Amygdala (tissue), 56 donors: ENCODE measurements around the gene ACHE.

Experiments used
- DNase-seq, 56 donors: peaks; one replicate each; lab custom pipeline; 2025; lab: John Stamatoyannopoulos, UW

ACHE gene

DNA sequence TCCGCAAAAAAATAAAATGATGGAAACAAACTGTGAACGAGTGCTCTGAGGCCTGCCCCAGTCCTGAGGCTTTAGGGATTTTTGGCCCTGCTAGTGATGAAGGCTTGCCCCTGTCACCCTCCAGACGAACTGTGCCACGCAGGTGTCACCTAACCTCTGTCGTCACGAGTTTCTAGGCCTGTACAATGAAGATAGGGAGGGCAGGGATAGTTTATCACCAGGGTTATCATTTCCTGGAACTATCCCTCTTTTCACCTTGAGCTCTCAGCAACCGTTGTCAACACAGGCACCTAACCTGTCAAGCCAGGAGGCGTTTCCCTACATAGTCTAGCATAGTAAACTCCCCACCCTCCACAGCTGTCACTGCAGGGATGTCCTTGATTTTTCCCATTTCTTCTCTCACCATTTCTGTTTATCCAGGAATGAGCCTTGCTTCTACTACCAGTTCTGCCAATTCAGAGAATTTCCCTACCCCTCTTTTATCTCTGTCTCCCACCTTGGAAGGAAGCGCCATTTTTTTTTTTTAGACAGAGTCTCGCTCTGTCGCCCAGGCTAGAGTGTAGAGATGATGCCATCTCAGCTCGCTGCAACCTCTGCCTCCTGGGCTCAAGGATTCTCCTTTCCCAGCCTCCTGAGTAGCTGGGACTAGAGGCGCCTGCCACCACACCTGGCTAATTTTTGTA lies 2.2 kb upstream of the ACHE start:
- no peak for DNase-seq

DNA sequence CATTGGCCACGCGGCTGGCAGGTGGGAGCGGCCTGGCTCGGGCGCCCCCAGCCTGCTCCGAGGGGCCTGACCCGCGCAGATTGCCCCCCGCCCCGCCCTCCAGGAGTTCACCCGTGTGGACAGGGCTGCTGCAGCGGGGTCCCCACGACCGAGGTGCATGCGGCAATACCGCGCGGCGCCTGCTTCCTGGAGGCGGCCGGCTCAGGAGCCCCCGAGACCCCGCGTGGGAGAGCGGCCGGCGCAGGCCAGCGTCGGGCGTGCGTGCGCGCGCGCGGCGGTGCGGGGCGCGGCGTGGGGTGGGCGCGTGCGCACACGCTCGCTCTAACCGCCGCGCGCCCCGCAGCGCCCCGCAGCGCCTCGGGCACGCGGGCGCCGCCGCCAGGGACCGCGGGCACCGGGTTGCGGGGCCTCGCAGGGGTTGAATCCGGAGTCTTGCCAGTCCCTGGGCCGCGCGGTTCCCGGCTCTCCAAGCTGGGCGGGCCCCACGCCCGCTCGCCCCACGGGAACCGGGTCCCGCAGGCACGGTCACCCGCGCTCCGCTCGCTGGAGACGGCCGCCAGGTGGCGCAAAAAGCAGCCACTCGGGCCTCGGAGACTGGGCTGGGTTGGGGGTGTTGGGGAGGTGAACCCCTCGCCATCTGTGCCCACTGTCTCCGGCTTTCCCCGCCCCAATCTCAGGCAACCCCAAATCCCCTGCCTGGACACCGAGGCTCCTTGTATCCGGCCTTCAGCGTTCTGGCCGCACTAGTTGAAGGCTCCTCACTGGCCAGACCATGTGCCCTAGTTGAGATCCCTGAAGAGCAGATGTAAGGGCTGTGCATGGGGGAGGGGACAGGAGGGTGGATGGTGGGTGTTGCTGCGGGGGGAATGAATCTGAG lies 1.3 kb upstream of the ACHE start:
- peak in 32 of 56 donors; percentile 17 to 80 (median 44) for DNase-seq

DNA sequence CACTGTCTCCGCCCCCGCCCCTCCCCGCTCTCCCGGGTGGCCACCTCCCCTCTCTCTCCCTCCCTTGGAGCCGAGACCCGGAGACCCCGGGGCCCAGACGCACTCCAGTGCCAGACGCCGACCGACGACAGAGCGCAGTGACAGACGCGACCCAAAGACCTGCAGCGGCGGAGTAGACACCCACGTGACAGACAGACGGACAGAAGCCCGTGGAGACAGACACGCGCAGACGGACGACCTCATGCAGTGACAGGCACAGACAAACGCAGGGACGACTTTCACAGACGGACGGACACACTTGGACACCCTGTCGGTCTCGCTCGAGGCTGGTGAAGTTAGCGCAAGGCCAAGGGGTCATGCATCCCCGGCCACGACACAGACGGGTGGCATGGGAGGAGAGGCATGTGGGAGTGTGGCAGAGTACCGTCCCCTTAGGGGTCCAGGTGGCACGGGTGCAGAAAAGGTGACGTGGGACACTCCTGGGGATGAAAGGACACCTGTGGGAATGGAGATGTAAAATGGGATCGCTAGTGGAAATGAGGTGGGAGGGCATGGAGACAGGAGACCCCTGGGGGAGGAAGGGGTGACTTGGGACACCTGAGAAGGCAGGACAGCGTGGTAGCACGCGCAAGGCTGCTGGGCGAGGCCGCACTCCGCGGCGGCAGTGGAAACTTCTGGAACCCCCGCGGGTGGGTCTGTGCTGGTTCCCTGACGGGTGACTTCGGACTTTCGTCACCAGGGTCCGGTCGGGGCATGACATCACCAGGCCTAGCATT lies 456 bp upstream of the ACHE start:
- DNase-seq = peak in 9 of 56 donors; percentile 15 to 72 (median 26)

DNA sequence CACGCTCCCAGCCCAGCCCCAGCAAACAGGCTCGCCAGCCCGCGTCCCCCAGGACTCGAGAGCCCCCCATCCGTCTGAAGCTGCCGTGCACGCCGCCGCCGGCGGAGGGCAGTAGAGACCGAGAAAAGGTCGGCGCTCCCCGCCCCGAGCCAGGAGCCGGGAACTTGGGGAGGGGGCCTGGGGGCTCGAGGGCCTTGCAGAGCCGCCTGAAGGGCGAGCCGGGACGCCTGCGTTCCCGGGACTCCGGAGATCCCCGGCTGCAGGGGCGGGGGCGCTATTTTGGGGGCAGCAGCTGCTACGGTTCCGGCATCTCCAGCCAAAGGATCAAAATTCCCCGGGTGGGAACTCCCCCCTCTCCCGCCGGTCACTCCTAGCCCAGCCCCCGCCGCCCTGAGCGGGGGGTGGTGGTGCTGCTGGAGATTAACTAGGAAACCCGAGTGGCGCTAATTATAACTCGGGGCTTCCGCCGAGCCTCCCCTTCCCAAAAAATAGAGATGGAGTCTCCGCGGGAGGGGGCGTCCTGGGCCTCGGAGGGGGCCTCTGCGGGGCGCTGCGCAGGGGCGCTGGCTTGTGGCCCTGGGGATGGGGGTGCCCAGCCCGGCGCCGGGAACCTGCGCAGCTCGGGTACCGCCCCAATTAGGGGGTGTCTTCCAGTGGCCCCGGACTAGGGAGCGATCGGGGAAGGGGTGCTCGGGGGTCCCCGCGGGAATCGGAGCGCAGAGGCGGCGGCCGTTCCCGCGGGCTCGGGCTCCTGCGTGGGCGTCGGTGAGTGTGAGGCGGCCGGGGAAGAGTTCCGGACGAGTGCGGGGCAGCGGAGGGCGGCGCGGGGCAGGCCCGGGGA lies 608 bp downstream of the ACHE start:
- DNase-seq = peak in 24 of 56 donors; percentile 15 to 58 (median 35)

DNA sequence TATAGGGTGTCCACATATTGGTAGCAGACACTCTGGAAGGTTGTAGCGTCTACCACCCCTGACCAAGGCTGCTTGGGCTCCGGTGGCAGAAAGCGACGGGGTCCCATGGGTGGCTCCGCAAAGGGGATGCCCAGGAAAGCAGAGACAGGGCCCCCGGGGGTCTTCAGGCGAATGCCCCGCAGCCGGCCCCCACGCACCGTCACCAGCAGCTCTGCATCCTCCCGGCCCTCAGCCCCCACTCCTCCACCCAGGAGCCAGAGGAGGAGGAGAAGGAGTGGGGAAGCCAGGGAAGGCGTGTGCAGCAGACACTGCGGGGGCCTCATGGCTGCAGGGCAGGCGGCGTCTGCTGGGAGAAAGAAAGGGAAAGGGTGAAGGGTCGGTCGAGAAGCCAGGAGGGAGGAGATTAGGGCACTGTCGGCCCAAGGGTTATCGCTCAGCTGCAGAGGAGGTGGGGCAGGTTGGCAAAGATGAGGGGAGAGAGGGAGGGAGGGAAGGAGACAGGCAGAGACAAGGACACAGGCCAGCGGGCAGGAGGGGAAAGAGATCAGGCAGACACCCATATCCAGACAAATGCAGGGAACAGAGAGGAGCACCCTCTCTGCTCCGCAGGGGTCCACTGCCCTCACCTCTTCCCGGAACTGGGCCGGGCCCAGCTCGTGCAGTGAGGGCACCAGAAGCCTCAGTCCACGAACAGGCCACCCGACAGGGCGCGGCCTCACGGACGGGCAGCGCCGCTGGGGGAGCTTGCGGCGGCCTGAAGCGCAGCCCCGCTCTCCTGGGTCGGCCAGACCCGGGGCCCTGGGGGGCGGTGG lies 1.6 kb downstream of the ACHE start:
- no peak for DNase-seq

DNA sequence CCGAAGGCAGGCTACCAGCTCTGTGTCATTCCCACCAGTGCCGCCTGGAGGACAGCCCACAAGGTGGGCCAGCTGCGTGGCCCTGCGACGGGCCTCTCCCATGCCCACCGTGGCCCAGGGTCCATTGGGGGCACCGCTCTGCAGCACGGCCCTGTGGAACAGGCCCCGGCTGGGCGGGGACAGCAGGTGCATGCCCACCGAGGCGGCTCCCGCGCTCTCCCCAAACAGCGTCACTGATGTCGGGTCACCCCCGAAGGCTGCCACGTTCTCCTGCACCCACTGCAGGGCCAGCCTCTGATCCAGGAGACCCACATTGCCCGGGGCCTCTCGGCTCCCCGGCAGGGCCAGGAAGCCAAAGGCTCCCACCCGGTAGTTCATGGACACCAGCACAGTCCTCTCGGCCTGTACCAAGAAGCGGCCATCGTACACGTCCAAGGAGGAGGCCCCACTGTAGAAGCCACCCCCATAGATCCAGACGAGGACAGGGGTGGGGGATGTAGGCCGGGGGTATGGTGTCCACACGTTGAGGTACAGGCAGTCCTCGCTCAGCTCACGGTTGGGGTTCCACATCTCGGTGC lies 2.3 kb downstream of the ACHE start:
- DNase-seq = no peak

DNA sequence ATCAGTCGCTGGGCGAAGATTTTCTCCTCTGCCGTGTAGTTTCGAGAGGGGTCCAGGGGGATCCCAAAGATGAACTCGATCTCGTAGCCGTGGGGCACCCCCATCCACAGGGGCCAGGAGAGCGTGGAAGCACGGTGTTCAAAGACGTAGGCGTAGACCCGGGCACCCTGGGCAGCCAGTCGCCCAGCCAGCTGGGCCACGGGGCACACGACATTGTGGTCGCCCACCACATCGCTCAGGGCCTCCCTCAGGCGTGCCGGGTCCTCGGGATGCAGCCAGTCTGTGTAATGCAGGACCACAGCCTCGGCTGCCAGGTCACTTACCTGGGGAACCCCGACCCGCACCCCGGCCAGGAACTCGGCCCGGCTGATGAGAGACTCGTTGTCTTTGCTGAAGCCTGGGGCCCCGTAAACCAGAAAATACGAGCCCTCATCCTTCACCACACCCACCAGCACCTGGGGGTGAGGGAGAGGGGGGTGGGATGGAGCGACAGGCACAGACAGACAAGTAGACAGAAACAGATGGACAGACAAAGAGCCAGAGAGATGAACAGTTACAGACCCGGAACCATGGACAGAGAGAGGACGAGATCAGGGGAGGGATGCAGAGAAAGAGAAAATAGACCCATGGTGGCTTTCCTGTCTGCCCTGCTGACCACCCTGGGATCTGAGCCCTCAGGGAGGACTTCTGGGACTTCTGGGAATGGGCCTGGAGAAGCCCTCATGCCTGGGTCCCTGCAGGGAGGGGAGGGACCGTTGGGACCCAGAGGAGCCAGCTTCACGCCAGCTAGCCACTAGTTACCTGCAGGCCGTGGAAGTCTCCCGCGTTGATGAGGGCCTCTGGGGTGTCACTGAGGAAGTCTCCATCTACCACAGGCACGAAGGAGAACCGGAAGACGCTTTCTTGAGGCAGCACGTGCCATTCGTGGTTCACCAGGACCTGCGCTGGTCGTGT lies 3.0 kb downstream of the ACHE start:
- no peak for DNase-seq

DNA sequence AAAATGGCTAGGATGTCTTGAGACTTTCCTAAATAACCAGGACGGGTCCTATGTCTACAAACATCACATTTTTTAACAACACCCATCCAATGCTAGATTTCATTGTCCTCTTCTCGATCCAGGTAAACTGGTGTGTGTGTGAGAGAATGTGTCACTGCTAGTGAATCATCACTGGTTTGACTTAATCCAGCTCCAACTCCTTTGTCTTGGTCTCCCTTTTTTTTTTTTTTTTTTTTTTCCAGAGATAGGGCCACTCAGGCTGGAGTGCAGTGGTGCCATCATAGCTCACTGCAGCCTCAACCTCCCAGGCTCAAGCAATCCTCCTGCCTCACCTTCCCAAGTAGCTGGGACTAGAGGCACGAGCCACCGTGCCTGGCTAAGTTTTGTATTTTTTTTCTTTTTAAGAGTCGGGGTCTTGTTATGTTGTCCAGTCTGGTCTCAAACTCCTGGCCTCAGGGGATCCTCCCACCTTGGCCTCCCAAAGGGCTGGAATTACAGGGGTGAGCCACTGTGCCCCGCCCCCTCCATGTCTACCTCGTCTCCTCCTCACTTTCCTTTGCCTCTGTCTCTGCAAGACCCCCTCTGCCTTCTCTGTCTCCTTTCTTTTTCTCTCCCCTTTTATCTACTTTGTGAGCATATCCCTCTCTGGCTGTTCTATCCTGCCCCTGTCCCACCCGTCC lies 4.0 kb downstream of the ACHE start:
- DNase-seq = no peak

DNA sequence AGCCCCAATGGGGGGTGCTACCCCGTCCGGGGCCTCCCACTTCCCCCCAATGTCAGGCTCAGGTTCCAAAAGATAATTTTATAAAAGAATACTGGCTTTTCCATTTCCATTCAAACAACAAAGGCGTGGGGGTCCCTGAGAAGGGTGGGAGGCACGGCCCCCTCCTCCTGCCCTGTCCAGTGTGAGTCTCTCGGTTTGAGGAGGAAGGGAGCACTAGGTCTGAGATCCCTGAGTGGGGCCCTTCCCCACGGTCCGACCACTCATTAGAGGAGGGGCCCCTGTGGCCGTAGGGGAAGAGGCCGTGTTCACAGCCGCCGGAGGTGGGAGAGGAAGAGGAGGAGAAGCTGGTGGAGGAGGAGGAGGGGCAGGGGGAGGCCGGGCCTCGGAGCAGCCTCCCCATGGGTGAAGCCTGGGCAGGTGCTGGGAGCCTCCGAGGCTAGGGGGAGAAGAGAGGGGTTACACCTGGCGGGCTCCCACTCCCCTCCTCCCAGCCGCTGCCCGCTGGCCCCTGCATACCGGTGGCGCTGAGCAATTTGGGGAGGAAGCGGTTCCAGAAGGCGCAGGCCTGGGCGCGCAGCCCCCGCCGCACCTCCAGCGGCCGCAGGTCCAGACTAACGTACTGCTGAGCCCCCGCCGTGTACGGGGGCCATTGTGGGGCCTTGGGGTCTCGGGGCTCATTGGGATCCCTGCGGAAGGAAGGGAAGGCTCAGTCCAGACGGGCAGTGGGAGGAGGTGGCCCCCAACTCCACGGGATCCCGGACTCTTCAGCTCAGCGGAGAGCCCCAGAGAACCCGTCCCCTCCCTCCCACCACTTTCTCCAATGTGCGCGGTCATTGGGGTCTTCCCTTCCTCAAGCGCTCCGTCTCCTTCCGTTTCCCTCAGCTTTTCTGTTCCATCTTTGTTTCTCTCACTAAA lies 4.8 kb downstream of the ACHE start:
- no peak for DNase-seq

DNA sequence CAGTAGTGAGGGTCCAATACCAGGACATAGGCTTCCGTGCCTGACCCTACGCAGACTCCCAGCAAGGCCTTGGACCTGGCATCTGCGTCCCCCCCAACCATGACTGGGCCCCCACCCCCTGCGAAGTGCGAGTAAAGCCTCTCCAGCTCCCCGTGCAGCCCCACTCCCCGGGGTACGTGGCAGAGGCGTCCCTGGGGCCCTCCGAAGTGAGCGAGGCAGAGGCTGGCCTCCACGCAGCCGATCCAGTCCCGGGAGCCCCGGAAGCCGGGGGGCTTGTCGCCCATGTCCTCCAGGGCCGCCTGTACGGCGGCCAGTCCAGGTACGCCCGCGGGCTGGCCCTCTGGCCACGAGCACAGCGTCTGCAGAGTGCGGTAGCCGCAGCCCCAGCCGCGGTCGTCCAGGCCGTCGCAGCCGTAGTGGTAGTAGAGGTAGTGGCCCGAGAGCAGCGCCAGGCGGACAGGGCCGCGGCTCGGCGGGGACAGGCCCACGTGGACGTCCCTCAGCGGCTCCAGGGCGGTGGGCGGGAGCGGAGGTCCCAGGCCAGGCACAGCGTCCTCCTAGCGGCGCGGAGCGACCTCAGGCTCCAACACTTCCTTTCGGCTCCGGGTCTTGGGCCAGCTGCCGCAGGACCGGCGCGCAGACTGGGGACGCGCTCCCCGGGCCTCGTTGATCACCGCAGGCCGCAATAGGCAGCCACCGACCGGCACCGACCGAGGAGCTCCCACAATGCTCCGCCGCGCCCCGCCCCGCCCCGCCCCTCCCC lies 6.5 kb downstream of the ACHE start, which contains the start of gene UFSP1:
Gene UFSP1, minus strand, starts transcription at position 728 of the 763 bp plus-strand sequence. Its CDS starts 444 bp downstream, at position 284.
- DNase-seq = peak in 1 of 56 donors; percentile 97

DNA sequence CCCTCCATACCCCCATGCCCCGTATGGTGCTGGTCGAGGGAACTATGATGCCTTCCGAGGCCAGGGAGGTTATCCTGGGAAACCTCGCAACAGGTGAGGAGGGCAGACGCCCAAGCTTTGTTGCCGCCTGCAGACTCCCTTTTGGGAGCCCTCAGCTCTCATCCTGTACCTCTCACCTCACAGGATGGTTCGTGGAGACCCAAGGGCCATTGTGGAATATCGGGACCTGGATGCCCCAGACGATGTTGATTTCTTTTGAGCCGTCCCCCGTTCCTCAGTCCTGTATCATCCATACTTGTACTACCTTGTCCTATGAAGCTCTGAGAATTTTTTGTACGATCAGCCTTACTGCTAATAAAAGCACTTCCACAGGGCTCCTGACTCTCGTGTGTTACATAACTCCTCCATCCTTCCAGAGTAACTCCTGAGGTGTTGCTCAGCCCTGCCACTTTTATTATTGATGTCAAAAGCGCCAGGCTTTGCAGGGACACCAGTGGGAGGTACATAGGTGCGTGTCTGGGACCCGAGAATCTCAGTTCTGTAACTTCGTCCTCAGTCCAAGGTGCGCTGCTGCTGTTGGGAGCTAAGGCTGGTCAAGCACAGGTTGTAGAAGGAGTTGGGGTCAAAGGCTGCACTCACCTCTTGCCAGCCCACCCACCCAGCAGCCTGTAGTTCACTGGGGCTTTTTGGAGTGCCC lies 7.2 kb downstream of the ACHE start:
- DNase-seq = no peak

DNA sequence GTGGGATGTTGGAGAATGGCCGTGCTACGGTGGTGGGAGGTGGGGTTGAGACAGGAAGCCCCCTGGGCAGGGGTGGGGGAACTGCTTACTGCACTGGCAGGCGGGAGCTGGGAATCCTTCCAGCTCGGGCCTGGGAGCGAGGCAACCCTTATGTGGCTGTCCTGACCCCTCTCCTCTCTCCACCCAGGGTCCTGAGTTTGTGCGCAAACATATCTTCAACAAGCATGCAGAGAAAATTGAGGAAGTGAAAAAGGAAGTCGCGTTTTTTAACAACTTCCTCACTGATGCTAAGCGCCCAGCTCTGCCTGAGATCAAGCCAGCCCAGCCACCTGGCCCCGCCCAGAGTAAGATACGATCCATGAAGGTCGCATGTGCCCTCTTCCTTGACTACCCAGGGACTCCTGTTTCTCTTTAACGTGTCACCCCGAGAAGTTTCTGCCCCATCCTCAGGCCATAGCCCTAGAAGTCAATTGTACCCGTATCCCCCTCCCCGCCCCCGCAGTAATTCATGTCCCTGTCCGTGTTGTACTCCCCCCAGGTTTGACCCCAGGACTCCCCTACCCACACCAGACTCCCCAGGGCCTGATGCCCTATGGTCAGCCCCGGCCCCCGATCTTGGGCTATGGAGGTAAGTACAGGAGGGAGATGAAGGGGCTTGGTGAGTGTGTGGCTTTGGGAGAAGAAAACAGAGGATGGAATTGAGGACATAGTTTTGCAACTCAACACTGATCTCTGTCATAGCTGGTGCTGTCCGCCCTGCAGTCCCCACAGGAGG lies 8.0 kb downstream of the ACHE start:
- DNase-seq = peak in 1 of 56 donors; percentile 11

DNA sequence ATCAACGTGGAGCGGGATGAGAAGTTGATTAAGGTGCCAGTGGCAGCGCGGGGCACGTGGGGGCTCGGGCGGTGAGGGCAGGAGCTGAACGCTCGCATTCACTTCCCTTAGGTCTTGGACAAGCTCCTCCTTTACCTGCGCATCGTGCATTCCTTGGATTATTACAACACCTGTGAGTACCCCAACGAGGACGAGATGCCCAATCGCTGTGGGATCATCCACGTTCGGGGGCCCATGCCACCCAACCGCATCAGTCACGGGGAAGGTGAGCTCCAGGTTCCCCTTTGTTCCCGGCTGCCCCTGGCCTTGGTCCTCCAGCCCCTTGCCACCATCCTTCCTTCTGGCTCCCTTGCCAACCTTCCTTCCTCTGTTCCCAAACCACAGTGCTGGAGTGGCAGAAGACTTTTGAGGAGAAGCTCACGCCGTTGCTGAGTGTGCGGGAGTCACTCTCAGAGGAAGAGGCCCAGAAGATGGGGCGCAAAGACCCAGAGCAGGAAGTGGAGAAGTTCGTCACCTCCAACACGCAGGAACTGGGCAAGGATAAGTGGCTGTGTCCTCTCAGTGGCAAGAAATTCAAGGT lies 8.7 kb downstream of the ACHE start:
- no peak for DNase-seq
